Measurements from ENCODE around the gene RBM12.
"Not testable (repeated sequence)": the region's sequence is repeated elsewhere in the genome, so short reads cannot be mapped to it uniquely, and the experiment has no call there.

RBM12 gene

GRCh38 chr20:35664466-35665206 lies at the start of gene RBM12, which contains the start of gene CPNE1:
TSS of gene RBM12 (minus strand) at chr20:35664900. CDS start at chr20:35655322, 9,578 bp downstream.
TSS of gene CPNE1 (minus strand) at chr20:35664900. CDS start at chr20:35632923, 31,977 bp downstream.
- DNase-seq (ENCODE audit: low read depth in 3 of 3), result peak; percentile 80 to 87 (median 86)

- no peak for DNase-seq (ENCODE audit: low read depth in 3 of 3)
Measured at GRCh38 chr20:35714127-35714526, 49.4 kb upstream of the RBM12 start.

GRCh38 chr20:35713120-35713519 lies 48.4 kb upstream of the RBM12 start:
- DNase-seq (ENCODE audit: low read depth in 3 of 3), result not testable (repeated sequence)

GRCh38 chr20:35711588-35712209 lies 47.0 kb upstream of the RBM12 start:
- no peak for DNase-seq (ENCODE audit: low read depth in 3 of 3)

- no peak for DNase-seq (ENCODE audit: low read depth in 3 of 3)
Measured at GRCh38 chr20:35710884-35711587, 46.3 kb upstream of the RBM12 start.

- no peak for DNase-seq (ENCODE audit: low read depth in 3 of 3)
Measured at GRCh38 chr20:35710039-35710438, 45.3 kb upstream of the RBM12 start.

- DNase-seq (ENCODE audit: low read depth in 3 of 3), result no peak
Measured at GRCh38 chr20:35709259-35709658, 44.6 kb upstream of the RBM12 start.

GRCh38 chr20:35708502-35708901 lies 43.8 kb upstream of the RBM12 start:
- DNase-seq (ENCODE audit: low read depth in 3 of 3), result no peak

- not testable (repeated sequence) for DNase-seq (ENCODE audit: low read depth in 3 of 3)
Measured at GRCh38 chr20:35706591-35707529, 42.2 kb upstream of the RBM12 start.

- DNase-seq (ENCODE audit: low read depth in 3 of 3), result not testable (repeated sequence)
Measured at GRCh38 chr20:35705894-35706293, 41.2 kb upstream of the RBM12 start.

GRCh38 chr20:35704514-35705261 lies 40.0 kb upstream of the RBM12 start:
- DNase-seq (ENCODE audit: low read depth in 3 of 3), result no peak

- DNase-seq (ENCODE audit: low read depth in 3 of 3), result no peak
Measured at GRCh38 chr20:35702824-35703695, 38.4 kb upstream of the RBM12 start.

GRCh38 chr20:35702051-35702823 lies 37.5 kb upstream of the RBM12 start:
- no peak for DNase-seq (ENCODE audit: low read depth in 3 of 3)

GRCh38 chr20:35700625-35701148 lies 36.0 kb upstream of the RBM12 start:
- DNase-seq (ENCODE audit: low read depth in 3 of 3), result no peak

GRCh38 chr20:35699957-35700624 lies 35.4 kb upstream of the RBM12 start:
- no peak for DNase-seq (ENCODE audit: low read depth in 3 of 3)

- peak; percentile 67 to 70 (median 68) for DNase-seq (ENCODE audit: low read depth in 3 of 3)
Measured at GRCh38 chr20:35699127-35699956, 34.6 kb upstream of the RBM12 start, which contains the start of the genes NFS1 and ROMO1. TSS of gene NFS1 (minus strand) at chr20:35699352. CDS start at chr20:35699288, 64 bp downstream. TSS of gene ROMO1 (plus strand) at chr20:35699405. CDS start at chr20:35699633, 228 bp downstream.
